SHP77 (cell line): Measurements from ENCODE around the gene PCDHGA8.
"Not testable (repeated sequence)": the region's sequence is repeated elsewhere in the genome, so short reads cannot be mapped to it uniquely, and the experiment has no call there.

Experiments
- DNase-seq, 2 experiments: peaks; one replicate each; lab custom pipeline; 2025; lab: John Stamatoyannopoulos, UW

PCDHGA8 gene

GRCh38 chr5:141392429-141393198 is at the start of gene PCDHGA8:
PCDHGA8 (plus strand) TSS chr5:141392633; CDS start chr5:141392814, 181 bp downstream.
- DNase-seq = no peak

DNA sequence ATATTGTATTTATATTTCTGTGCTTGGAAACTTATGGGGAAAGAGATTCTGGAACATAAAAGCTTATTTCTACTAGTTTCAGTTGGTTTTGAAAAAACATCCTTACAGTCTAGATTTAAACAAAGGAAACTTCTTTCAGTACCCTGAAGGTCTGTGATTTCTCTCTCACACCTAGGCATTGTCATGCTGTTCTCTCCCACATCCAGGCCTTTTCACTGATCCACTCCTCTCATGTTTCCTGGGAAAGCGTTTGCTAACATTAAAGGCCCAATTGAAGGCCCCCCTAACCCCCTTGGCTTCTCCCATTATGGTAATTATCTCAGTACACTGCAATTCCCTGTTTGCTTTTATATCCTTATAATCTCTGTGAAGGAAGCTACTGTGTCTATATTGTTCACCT is 49.7 kb upstream of the PCDHGA8 start:
- no peak for DNase-seq

GRCh38 chr5:141343242-141343952 is 49.0 kb upstream of the PCDHGA8 start, which contains the start of gene PCDHGA3:
PCDHGA3 (plus strand) TSS chr5:141343829; CDS start chr5:141344034, 205 bp downstream.
- no peak for DNase-seq

DNA sequence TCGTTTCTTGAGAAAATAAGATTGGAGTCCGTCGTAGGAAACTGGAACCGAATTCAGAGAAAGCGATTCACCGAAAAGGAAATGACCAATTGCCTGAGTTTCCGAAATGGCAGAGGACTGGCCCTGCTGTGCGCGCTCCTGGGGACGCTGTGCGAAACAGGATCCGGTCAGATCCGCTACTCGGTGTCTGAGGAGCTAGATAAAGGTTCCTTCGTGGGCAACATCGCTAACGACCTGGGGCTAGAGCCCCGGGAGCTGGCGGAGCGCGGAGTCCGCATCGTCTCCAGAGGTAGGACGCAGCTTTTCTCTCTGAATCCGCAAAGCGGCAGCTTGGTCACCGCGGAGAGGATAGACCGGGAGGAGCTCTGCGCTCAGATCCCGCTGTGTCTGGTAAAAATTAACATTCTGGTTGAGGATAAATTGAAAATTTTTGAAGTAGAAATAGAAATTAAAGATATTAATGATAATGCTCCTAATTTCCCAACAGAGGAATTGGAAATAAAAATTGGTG is 48.4 kb upstream of the PCDHGA8 start:
- DNase-seq = no peak

DNA sequence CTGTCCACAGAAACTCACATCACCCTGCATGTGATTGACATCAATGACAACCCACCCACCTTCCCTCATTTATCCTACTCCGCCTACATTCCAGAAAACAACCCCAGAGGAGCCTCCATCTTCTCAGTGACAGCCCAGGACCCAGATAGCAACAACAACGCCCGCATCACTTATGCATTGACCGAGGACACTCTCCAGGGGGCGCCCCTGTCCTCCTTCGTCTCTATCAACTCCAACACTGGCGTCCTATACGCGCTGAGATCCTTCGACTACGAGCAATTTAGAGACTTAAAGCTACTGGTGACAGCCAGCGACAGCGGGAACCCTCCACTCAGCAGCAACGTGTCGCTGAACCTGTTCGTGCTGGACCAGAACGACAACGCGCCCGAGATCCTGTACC is 47.1 kb upstream of the PCDHGA8 start:
- no peak for DNase-seq

DNA sequence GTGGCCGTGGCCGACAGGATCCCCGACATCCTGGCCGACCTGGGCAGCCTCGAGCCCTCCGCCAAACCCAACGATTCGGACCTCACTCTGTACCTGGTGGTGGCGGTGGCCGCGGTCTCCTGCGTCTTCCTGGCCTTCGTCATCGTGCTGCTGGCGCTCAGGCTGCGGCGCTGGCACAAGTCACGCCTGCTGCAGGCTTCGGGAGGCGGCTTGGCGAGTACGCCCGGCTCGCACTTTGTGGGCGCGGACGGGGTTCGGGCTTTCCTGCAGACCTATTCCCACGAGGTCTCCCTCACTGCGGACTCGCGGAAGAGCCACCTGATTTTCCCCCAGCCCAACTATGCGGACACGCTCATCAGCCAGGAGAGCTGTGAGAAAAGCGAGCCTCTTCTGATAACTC is 46.4 kb upstream of the PCDHGA8 start:
- DNase-seq = not testable (repeated sequence)

DNA sequence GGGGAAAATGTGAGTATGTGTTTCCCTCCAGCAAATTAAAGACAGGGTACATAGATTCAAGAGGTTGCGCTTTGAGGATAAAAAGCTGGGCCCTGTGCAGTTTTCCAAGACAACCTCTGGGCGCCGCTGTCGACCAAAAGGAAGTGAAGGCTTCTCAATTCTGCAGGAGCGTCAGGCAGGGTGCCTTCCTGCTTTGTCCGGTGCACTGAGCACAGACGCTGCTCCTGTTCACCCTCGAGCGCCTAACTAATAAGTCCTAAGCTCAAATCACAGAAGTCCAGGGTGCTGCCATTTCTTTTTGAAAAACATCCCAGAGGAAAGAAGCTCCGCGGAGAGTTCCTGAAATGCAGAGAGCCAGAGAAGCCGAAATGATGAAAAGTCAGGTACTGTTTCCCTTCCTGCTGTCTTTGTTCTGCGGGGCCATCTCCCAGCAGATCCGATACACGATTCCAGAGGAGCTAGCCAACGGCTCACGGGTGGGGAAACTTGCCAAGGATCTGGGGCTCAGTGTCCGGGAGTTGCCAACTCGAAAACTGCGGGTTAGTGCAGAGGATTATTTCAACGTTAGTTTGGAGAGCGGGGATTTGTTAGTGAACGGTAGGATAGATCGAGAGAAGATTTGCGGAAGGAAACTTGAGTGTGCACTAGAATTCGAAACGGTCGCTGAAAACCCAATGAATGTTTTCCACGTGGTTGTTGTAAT is 42.4 kb upstream of the PCDHGA8 start, which contains the start of gene PCDHGB1:
PCDHGB1 (plus strand) TSS at position 183 of the 703 bp plus-strand sequence; CDS start at position 345, 162 bp downstream.
- DNase-seq = peak; percentile 66 to 71

DNA sequence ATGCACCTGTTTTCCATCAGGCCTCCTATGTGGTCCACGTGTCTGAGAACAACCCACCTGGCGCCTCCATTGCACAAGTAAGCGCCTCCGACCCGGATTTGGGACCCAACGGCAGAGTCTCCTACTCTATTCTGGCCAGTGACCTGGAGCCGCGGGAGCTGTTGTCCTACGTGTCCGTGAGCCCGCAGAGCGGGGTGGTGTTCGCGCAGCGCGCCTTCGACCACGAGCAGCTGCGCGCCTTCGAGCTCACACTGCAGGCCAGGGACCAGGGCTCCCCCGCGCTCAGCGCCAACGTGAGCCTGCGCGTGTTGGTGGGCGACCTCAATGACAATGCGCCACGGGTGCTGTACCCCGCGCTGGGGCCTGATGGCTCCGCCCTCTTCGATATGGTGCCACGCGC is 40.8 kb upstream of the PCDHGA8 start:
- no peak for DNase-seq

- no peak for DNase-seq
Observed at GRCh38 chr5:141354900-141355469, 37.4 kb upstream of the PCDHGA8 start, which contains the start of gene PCDHGA4. PCDHGA4 (plus strand) TSS chr5:141355021; CDS start chr5:141355108, 87 bp downstream.

GRCh38 chr5:141355641-141356040 is 36.8 kb upstream of the PCDHGA8 start:
- no peak for DNase-seq

GRCh38 chr5:141356133-141356532 is 36.3 kb upstream of the PCDHGA8 start:
- no peak for DNase-seq

GRCh38 chr5:141356950-141357349 is 35.5 kb upstream of the PCDHGA8 start:
- DNase-seq = no peak

DNA sequence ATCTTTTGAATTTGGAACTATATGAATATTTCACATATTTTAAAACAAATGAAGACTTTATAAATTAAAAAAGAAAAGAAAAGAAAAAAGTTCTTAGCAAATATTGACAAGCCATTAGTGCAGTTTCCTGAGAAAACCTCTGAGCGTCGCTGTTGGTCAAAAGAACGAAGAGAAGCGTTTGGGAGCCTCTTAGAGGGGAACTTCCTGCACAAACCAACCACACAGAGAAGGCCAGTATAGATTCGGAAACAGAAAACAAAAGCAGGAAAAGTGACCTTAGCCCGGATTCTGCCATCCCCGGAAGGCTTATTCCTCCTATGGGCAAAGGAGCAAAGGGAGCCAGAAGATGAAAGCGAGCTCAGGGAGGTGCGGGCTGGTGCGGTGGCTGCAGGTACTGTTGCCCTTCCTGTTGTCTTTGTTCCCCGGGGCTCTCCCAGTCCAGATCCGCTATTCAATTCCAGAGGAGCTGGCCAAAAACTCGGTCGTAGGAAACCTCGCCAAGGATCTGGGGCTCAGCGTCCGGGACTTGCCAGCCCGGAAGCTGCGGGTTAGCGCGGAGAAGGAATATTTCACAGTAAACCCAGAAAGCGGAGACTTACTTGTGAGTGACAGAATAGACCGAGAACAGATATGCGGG is 32.5 kb upstream of the PCDHGA8 start, which contains the start of gene PCDHGB2:
PCDHGB2 (plus strand) TSS at position 205 of the 637 bp plus-strand sequence; CDS start at position 347, 142 bp downstream.
- no peak for DNase-seq

GRCh38 chr5:141360685-141361084 is 31.7 kb upstream of the PCDHGA8 start:
- DNase-seq = no peak

DNA sequence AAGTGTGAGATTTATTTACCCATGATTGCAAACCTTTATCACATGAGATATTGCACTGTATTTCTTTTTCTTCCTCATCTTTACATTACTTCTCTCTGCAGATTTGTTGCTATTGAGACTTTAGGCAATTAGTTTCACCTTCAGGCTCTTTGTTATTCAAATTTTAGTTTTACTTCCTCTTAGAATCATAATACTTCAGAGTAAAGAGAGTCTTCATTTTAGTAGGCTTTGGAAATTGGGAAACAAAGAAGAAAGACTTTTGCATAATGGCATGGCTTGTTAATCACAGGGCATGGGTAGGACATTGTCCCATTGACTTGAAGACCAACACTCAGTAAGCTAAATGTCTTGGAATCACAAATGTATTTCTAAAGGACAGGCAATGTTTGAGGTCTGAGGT is 29.7 kb upstream of the PCDHGA8 start:
- no peak for DNase-seq

DNA sequence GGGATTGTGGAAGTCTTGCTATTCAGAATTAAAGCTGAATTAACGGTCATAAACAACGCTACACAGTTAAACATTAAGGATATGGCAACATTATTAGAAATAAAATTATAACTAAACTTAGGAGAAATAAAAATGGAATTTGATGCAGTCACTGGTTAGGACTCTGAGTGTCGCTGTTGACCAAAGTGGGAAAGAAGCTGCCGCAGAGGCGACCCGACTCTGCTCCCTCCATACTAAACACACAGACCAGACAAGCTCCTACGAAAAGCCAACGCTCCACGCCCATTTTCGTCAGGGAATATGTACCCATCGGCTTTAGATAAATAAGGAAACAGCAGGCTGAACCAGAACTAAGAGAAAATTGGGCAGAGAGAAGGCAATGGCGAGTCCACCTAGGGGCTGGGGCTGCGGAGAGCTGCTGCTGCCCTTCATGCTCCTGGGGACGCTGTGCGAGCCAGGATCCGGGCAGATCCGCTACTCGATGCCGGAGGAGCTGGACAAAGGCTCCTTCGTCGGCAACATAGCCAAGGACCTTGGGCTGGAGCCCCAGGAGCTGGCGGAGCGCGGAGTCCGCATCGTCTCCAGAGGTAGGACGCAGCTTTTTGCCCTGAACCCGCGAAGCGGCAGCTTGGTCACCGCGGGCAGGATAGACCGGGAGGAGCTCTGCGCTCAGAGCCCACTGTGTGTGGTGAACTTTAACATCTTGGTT is 28.3 kb upstream of the PCDHGA8 start, which contains the start of gene PCDHGA5:
PCDHGA5 (plus strand) TSS at position 211 of the 709 bp plus-strand sequence; CDS start at position 380, 169 bp downstream.
- no peak for DNase-seq

GRCh38 chr5:141366016-141366896 is 26.2 kb upstream of the PCDHGA8 start:
- no peak for DNase-seq

DNA sequence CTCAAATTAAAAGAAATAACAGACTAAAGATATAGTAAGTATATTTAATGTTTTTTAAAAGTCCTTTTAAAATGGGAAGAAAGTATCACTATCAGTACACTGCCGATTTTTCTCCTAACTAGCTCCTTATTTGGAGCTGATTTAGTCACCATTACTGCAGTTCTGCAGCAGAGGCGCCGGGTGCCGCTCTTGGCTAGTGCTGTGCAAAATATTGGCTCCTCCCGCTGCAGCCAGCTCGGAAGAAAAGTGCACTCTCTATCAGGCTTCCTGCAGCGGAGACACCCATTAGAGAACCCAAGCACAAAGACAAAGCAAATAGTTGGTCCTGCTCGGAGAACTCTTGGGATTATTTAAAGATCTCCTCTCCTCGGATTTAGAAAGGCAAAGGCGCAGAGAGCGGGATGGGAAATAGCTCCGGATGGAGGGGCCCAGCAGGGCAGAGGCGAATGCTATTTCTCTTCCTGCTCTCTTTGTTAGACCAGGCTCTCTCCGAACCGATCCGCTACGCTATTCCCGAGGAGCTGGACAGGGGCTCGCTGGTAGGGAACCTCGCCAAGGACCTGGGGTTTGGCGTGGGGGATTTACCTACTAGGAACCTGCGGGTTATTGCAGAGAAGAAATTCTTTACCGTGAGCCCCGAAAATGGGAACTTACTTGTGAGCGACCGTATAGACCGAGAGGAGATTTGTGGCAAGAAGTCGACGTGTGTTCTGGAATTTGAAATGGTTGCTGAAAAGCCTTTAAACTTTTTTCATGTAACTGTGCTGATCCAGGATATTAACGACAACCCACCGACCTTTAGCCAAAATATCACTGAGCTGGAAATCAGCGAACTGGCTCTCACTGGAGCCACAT is 22.2 kb upstream of the PCDHGA8 start, which contains the start of gene PCDHGB3:
PCDHGB3 (plus strand) TSS at position 249 of the 855 bp plus-strand sequence; CDS start at position 402, 153 bp downstream.
- no peak for DNase-seq
